GM21717 (cell line): Measurements from ENCODE around the gene CLDN4.
"Not testable (repeated sequence)": the region's sequence is repeated elsewhere in the genome, so short reads cannot be mapped to it uniquely, and the experiment has no call there.

Source experiments
- ATAC-seq: cut with Tn5 transposase; IDR thresholded peaks from one replicate; pipeline ENCODE4 v1.9.1; 2021; ENCODE audit warnings: mild to moderate bottlenecking, moderate library complexity; ENCODE audit not compliant: unreplicated experiment

Gene CLDN4

GRCh38 chr7:73823257-73823656 is 7.5 kb upstream of the CLDN4 start:
- no peak for ATAC-seq

- ATAC-seq = no peak
Observed at GRCh38 chr7:73823873-73824592, 6.8 kb upstream of the CLDN4 start.

GRCh38 chr7:73824986-73825385 is 5.8 kb upstream of the CLDN4 start:
- no peak for ATAC-seq

GRCh38 chr7:73827567-73828106 is 3.2 kb upstream of the CLDN4 start:
- ATAC-seq = no peak

- no peak for ATAC-seq
Observed at GRCh38 chr7:73828107-73828803, 2.5 kb upstream of the CLDN4 start.

GRCh38 chr7:73828972-73829371 is 1.8 kb upstream of the CLDN4 start:
- ATAC-seq = no peak

GRCh38 chr7:73829505-73829904 is 1.3 kb upstream of the CLDN4 start:
- no peak for ATAC-seq

GRCh38 chr7:73829921-73830680 is 695 bp upstream of the CLDN4 start:
- ATAC-seq = no peak

GRCh38 chr7:73831584-73831833 is 713 bp downstream of the CLDN4 start:
- no peak for ATAC-seq

- ATAC-seq = no peak
Observed at GRCh38 chr7:73831834-73832651, 1.2 kb downstream of the CLDN4 start.

GRCh38 chr7:73832806-73833205 is 2.0 kb downstream of the CLDN4 start:
- no peak for ATAC-seq

- ATAC-seq = no peak
Observed at GRCh38 chr7:73833251-73833919, 2.6 kb downstream of the CLDN4 start.

GRCh38 chr7:73834626-73835191 is 3.9 kb downstream of the CLDN4 start:
- no peak for ATAC-seq

GRCh38 chr7:73837167-73837566 is 6.4 kb downstream of the CLDN4 start:
- not testable (repeated sequence) for ATAC-seq

GRCh38 chr7:73838642-73839041 is 7.8 kb downstream of the CLDN4 start:
- ATAC-seq = no peak

- ATAC-seq = no peak
Observed at GRCh38 chr7:73839290-73839689, 8.5 kb downstream of the CLDN4 start.

GRCh38 chr7:73839743-73840714 is 9.2 kb downstream of the CLDN4 start:
- no peak for ATAC-seq

GRCh38 chr7:73840715-73841379 is 10.1 kb downstream of the CLDN4 start:
- ATAC-seq = no peak
